GM12878 (cell line): ENCODE data around the gene AOPEP. TPM values are rescaled to one million over a fixed set of nuclear protein-coding genes. Genes with fewer than 3 reads are reported as not detected.

Experiments used
- ATAC-seq: fragments of 200-7000 bp; cut with Tn5 transposase; 3 replicates; pipeline ENCODE4 v1.9.1; 2020; ENCODE audit warnings: mild to moderate bottlenecking, moderate library complexity
- BruUV-seq: library from RNA; stranded (reverse); fragments of 400-500 nt; replicated peaks from 2 replicates; lab custom pipeline; 2021; lab: Mats Ljungman, UMichigan
- CTCF ChIA-PET: fragments of 300-600 bp; sonication (Branson Sonifier 250); formaldehyde crosslinking; extraction: SDS; loops from one replicate; lab custom pipeline; 2021; ENCODE audit warnings: inconsistent platforms; lab: Yijun Ruan, JAX
- POLR2A ChIA-PET: fragments of 350-600 bp; formaldehyde crosslinking; extraction: SDS; loops from one replicate; lab custom pipeline; 2021; ENCODE audit warnings: inconsistent platforms; lab: Charles Lee
- RAD21 ChIA-PET: fragments of 300-600 bp; sonication (Branson Sonifier 250); formaldehyde crosslinking; loops from one replicate; lab custom pipeline; 2023; ENCODE audit warnings: antibody characterized with exemption; ENCODE audit not compliant: unreplicated experiment; lab: Charles Lee
- SMC1A ChIA-PET: fragments of 300-600 bp; sonication (Branson Sonifier 250); formaldehyde crosslinking; loops from one replicate; lab custom pipeline; 2023; ENCODE audit not compliant: unreplicated experiment, uncharacterized antibody; lab: Charles Lee
- DNase-seq: peaks from one replicate; pipeline ENCODE4 v3.0.0-alpha.2; 2011; ENCODE audit warnings: low read depth, low spot score
- FAIRE-seq: peaks from 3 replicates; lab custom pipeline; 2011; peaks lifted over from hg19 to GRCh38; lab: Jason Lieb, UNC
- H2AFZ ChIP-seq: 2 replicates; pipeline ENCODE4 v1.6.0; 2011; ENCODE audit warnings: low read depth, low read length, control low read depth; ENCODE audit not compliant: control insufficient read depth
- H3K27ac ChIP-seq: 2 replicates; pipeline ENCODE4 v1.5.1; 2011; ENCODE audit warnings: control low read depth; ENCODE audit not compliant: control insufficient read depth, insufficient read depth
- H3K27me3 ChIP-seq, 2 experiments: replicated peaks in 1 of 2; 2 replicates each; pipeline versions ENCODE4 v1.6.0 to v1.6.1; 2011; ENCODE audit warnings: low read length in 1 of 2; ENCODE audit not compliant: control insufficient read depth in 2 of 2, insufficient read depth in 2 of 2
- H3K36me3 ChIP-seq, 2 experiments: 2 replicates each; pipeline ENCODE4 v1.5.1; 2011; ENCODE audit warnings: low read length in 1 of 2; ENCODE audit not compliant: control insufficient read depth in 2 of 2, insufficient read depth in 2 of 2
- H3K4me1 ChIP-seq: 2 replicates; pipeline ENCODE4 v1.6.1; 2011; ENCODE audit warnings: mild to moderate bottlenecking, low read length, moderate library complexity, mixed read lengths; ENCODE audit not compliant: control insufficient read depth, insufficient read depth
- H3K4me2 ChIP-seq: 2 replicates; pipeline ENCODE4 v1.6.0; 2011; ENCODE audit warnings: control low read depth; ENCODE audit not compliant: control insufficient read depth, insufficient read depth
- H3K4me3 ChIP-seq: fragments of 200-600 bp; sonication (generic); 2 replicates; pipeline ENCODE4 v1.5.1; 2016
- H3K79me2 ChIP-seq: 2 replicates; pipeline ENCODE4 v1.6.0; 2011; ENCODE audit warnings: low read length; ENCODE audit not compliant: control insufficient read depth, insufficient read depth
- H3K9ac ChIP-seq: 2 replicates; pipeline ENCODE4 v1.8.0; 2011; ENCODE audit warnings: low read length, control low read depth, mixed read lengths; ENCODE audit not compliant: control insufficient read depth, insufficient read depth
- H3K9me3 ChIP-seq: replicated peaks from 3 replicates; pipeline ENCODE4 v1.5.1; 2011; ENCODE audit warnings: mild to moderate bottlenecking, low read length; ENCODE audit not compliant: control insufficient read depth, insufficient read depth
- H4K20me1 ChIP-seq: 2 replicates; pipeline ENCODE4 v1.6.0; 2011; ENCODE audit not compliant: control insufficient read depth, insufficient read depth
- BCL11A ChIP-seq: IDR thresholded peaks from 2 replicates; pipeline ENCODE4 v1.6.1; 2011; ENCODE audit warnings: low read depth, low read length
- CBFB ChIP-seq: IDR thresholded peaks from 2 replicates; pipeline ENCODE4 v1.6.1; 2016; ENCODE audit warnings: antibody characterized with exemption, low read depth
- CHD4 ChIP-seq: fragments of 200-600 bp; sonication (generic); IDR thresholded peaks from 2 replicates; pipeline ENCODE4 v1.6.1; 2016; ENCODE audit warnings: mild to moderate bottlenecking
- KAT2A ChIP-seq: conservative IDR thresholded peaks from 2 replicates; pipeline ENCODE4 v1.6.1; 2011; ENCODE audit warnings: low read depth, low read length; ENCODE audit not compliant: control insufficient read depth
- KDM1A ChIP-seq: fragments of 200-600 bp; sonication (generic); IDR thresholded peaks from 2 replicates; pipeline ENCODE4 v1.6.1; 2016; ENCODE audit warnings: borderline replicate concordance
- NR2C2 ChIP-seq: IDR thresholded peaks from 2 replicates; pipeline ENCODE4 v1.6.1; 2011; ENCODE audit warnings: borderline replicate concordance, low read depth; ENCODE audit not compliant: control insufficient read depth, insufficient read length
- PAX5 ChIP-seq: IDR thresholded peaks from 2 replicates; pipeline ENCODE4 v1.6.1; 2011; ENCODE audit warnings: low read depth, low read length, borderline replicate concordance
- RBBP5 ChIP-seq: fragments of 200-600 bp; sonication (generic); conservative IDR thresholded peaks from 2 replicates; pipeline ENCODE4 v1.6.1; 2016
- RELB ChIP-seq: fragments of 450-650 bp; IDR thresholded peaks from 2 replicates; pipeline ENCODE4 v1.6.1; 2017; ENCODE audit warnings: low read depth, mild to moderate bottlenecking, moderate library complexity
- ZBTB33 ChIP-seq: fragments of 450-650 bp; IDR thresholded peaks from 2 replicates; pipeline ENCODE4 v1.6.1; 2017; ENCODE audit warnings: mild to moderate bottlenecking
- WGBS: methylation state at CpG from one replicate; pipeline ENCODE4 v1.1.6; 2016; ENCODE audit warnings: low lambda C conversion rate; ENCODE audit not compliant: insufficient replicate concordance, insufficient coverage; ENCODE audit errors: missing lambda C conversion rate; 5-methylcytosine and 5-hydroxymethylcytosine counted together
- in situ Hi-C: fragments of 300-500 bp; cut with MboI; formaldehyde crosslinking; loops from 9 replicates; pipeline ENCODE4 v1.14.3; 2018; ENCODE audit warnings: mixed read lengths
- intact Hi-C: fragments of 100-400 bp; cut with micrococcal nuclease; formaldehyde crosslinking; loops from one replicate; pipeline ENCODE4 v1.14.2; 2022; ENCODE audit not compliant: unreplicated experiment
- polyA plus RNA-seq, 11 experiments: library from polyadenylated mRNA; depleted of rRNA in 4 of 11; unstranded in 6 of 11; stranded (reverse) in 5 of 11; fragments of >200 nt; fragmentation: Nextera tagmentation in 4 of 11; fragmentation: Illumina TruSeq in 1 of 11; extraction: Ambion mirVana in 4 of 11; extraction: Trizol in 1 of 11; gene quantifications; 1 replicate in 1 of 11; 2 replicates in 10 of 11; pipeline versions ENCODE4 v1.2.1 to v1.2.3, GENCODE V29; 2011 to 2016; ENCODE audit warnings: inconsistent platforms in 2 of 11, missing spikeins in 2 of 11, low read depth in 1 of 11
- total RNA-seq, 4 experiments: library from RNA; depleted of rRNA in 3 of 4; stranded (reverse); fragments of >200 nt in 3 of 4; fragmentation: Illumina TruSeq in 1 of 4; extraction: Trizol in 1 of 4; gene quantifications; 2 replicates each; pipeline versions ENCODE4 v1.2.1 to v1.2.3, GENCODE V29; 2013 to 2021

AOPEP gene
- total and polyA plus RNA-seq, 10 of the 15 experiments (the other 5 are each of a cell fraction or from before 2014, with no cell fraction given): 2.3 to 16.9 (median 10.1) TPM

- no peak for TF ChIP-seq RELB
- no peak for TF ChIP-seq KDM1A
- no peak for TF ChIP-seq KAT2A
- no peak for TF ChIP-seq BCL11A
- TF ChIP-seq NR2C2: no peak
These were observed 330.6 kb downstream of the AOPEP start (continued) for GRCh38 chr9:95057101-95057500.

GRCh38 chr9:95058121-95058785, 331.8 kb downstream of the AOPEP start:
- Histone ChIP-seq H4K20me1 (no peaks in the 10 kb centered on the region), H3K27me3 (no peaks in the 10 kb centered on the region), H3K79me2 (no peaks in the 10 kb centered on the region), H3K4me1 (no peaks in the 10 kb centered on the region), H3K9me3 (no peaks in the 10 kb centered on the region), H2AFZ (no peak overlapping the region), H3K27ac (no peak overlapping the region), H3K36me3 (peaks cover 4% of the 10 kb centered on the region in 2 experiments; a peak in 2 of 4 replicates), H3K9ac (no peak overlapping the region), H3K4me2 (no peak overlapping the region), H3K4me3 (no peak overlapping the region)
- intact Hi-C loops (no loop called here), in situ Hi-C loops (no loop called here)
- no peak for ATAC-seq
- BruUV-seq: no TSS peak
- POLR2A ChIA-PET: no interaction called here
- DNase-seq: no peak
- no peak for FAIRE-seq
- SMC1A ChIA-PET: interaction anchor here (0.6 to 0.7 kb wide), 2 partner anchors 18 to 389 kb away, joined by 3 read pairs; no protein-coding TSS in a partner anchor
- TF ChIP-seq PAX5: no peak
- no peak for TF ChIP-seq CBFB
- TF ChIP-seq CHD4: no peak
- no peak for TF ChIP-seq ZBTB33
- TF ChIP-seq RBBP5: no peak
- RAD21 ChIA-PET: no interaction called here
- CTCF ChIA-PET: interaction anchor here (1.0 kb wide), 1 partner anchor 69 kb away, joined by 3 read pairs; no protein-coding TSS in a partner anchor
- 63% methylated on average over 7 of the region's 7 CpGs for WGBS
